ENCODE data around the gene NDUFB10. TPM values are rescaled to one million over a fixed set of nuclear protein-coding genes. Genes with fewer than 3 reads are reported as not detected.
"Not testable (repeated sequence)": the region's sequence is repeated elsewhere in the genome, so short reads cannot be mapped to it uniquely, and the experiment has no call there.

Gene NDUFB10
- total RNA-seq, 1 donor from 2014 or later = 95.0 TPM

GRCh38 chr16:1938316-1938715, 21.0 kb upstream of the NDUFB10 start:
- DNase-seq (ENCODE audit: low spot score in 2 of 2, unreplicated experiment in 2 of 2) = no peak
- Mint-ChIP-seq H3K9me3 (no peaks in the 10 kb centered on the region), H3K36me3 (peaks cover 10% of the 10 kb centered on the region), H3K27ac (no peak overlapping the region), H3K4me1 (peaks cover 7% of the 10 kb centered on the region), H3K27me3 (ENCODE audit: low read depth) (no peaks in the 10 kb centered on the region), H3K4me3 (no peak overlapping the region)
- TF ChIP-seq CTCF (IDR thresholded peaks at IDR 0.05; ENCODE audit: unreplicated experiment) = no peak

- Mint-ChIP-seq H3K9me3 (no peaks in the 10 kb centered on the region), H3K36me3 (peaks cover 9% of the 10 kb centered on the region), H3K27me3 (ENCODE audit: low read depth) (no peaks in the 10 kb centered on the region), H3K4me3 (no peak overlapping the region), H3K27ac (no peak overlapping the region), H3K4me1 (peaks cover 10% of the 10 kb centered on the region)
- DNase-seq (ENCODE audit: low spot score in 2 of 2, unreplicated experiment in 2 of 2) = no peak
- TF ChIP-seq CTCF (IDR thresholded peaks at IDR 0.05; ENCODE audit: unreplicated experiment) = no peak
These were observed 20.4 kb upstream of the NDUFB10 start for GRCh38 chr16:1938910-1939309.

- not testable (repeated sequence) for H3K4me3 Mint-ChIP-seq; H3K27ac Mint-ChIP-seq; H3K9me3 Mint-ChIP-seq; H3K27me3 Mint-ChIP-seq (ENCODE audit: low read depth); H3K36me3 Mint-ChIP-seq; DNase-seq (ENCODE audit: low spot score in 2 of 2, unreplicated experiment in 2 of 2)
- peaks cover 10% of the 10 kb centered on the region for H3K4me1 Mint-ChIP-seq
These were observed 19.5 kb upstream of the NDUFB10 start for GRCh38 chr16:1939833-1940232.

GRCh38 chr16:1940273-1941161, 18.8 kb upstream of the NDUFB10 start:
- Mint-ChIP-seq H3K4me1 (peaks cover 10% of the 10 kb centered on the region), H3K4me3 (no peak overlapping the region), H3K27ac (no peak overlapping the region), H3K27me3 (ENCODE audit: low read depth) (no peaks in the 10 kb centered on the region), H3K9me3 (no peaks in the 10 kb centered on the region), H3K36me3 (peaks cover 9% of the 10 kb centered on the region)
- no peak for DNase-seq (ENCODE audit: low spot score in 2 of 2, unreplicated experiment in 2 of 2)
- no peak for TF ChIP-seq CTCF (IDR thresholded peaks at IDR 0.05; ENCODE audit: unreplicated experiment)

GRCh38 chr16:1941162-1942046, 17.9 kb upstream of the NDUFB10 start:
- H3K9me3 Mint-ChIP-seq = no peaks in the 10 kb centered on the region
- no peak for TF ChIP-seq CTCF (IDR thresholded peaks at IDR 0.05; ENCODE audit: unreplicated experiment)
- no peak overlapping the region for H3K27ac Mint-ChIP-seq
- peak overlapping the region; percentile 82 for H3K4me3 Mint-ChIP-seq
- H3K4me1 Mint-ChIP-seq = peaks cover 10% of the 10 kb centered on the region
- no peak for DNase-seq (ENCODE audit: low spot score in 2 of 2, unreplicated experiment in 2 of 2)
- H3K27me3 Mint-ChIP-seq (ENCODE audit: low read depth) = no peaks in the 10 kb centered on the region
- peaks cover 9% of the 10 kb centered on the region for H3K36me3 Mint-ChIP-seq
